ENCODE results near the gene FLII. TPM values are rescaled to one million over a fixed set of nuclear protein-coding genes. Genes with fewer than 3 reads are reported as not detected.
A peak's percentile ranks its signal among the peaks of the same experiment; 100 is the strongest.

The FLII gene
- total RNA-seq, 1 experiment from 2014 or later: 115 TPM

DNA sequence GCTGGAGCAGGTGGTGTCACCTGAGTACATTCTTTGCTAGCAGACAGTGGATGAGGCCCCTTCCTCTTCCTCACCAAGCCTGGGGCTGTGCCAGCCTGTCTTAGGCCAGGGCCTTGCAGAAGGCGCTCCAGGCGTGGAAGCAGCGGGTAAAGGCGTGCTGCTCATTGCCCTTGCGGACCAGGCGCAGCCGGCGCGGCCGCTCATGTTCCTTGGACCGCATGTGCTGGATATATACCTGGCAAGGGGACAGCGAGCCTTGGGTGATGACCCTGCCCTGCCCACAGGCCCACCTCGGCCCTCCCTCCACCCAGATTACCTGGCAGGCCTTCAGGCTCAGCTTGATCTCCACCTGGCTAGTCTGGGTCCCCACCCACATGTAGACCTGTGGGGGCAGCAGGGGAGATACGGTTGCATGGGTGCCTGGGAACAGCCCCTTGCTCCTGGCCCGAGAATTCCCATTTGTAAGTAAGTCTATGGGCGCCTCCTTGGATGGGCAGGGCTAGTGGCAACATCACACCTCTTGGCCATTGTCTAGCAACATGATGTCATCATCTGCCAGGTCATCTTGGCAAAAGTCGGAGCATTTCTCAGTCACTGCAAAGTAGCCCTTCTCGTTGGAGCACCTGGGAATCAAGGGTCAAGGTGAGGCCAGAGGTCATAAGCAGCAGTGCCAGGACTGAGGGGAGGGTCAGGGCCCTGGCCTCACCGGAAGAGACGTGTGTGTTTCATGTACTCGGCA lies 13.3 kb downstream of the FLII start:
- Histone ChIP-seq H3K36me3 (peaks cover 72% of the 10 kb centered on the region), H3K4me1 (replicated peaks) (no peaks in the 10 kb centered on the region), H3K27ac (no peak overlapping the region), H3K27me3 (replicated peaks) (no peaks in the 10 kb centered on the region), H3K9me3 (replicated peaks) (no peaks in the 10 kb centered on the region), H3K4me3 (no peak overlapping the region)
- no peak for DNase-seq (ENCODE audit: low read depth in 1 of 2, low spot score in 2 of 2)

DNA sequence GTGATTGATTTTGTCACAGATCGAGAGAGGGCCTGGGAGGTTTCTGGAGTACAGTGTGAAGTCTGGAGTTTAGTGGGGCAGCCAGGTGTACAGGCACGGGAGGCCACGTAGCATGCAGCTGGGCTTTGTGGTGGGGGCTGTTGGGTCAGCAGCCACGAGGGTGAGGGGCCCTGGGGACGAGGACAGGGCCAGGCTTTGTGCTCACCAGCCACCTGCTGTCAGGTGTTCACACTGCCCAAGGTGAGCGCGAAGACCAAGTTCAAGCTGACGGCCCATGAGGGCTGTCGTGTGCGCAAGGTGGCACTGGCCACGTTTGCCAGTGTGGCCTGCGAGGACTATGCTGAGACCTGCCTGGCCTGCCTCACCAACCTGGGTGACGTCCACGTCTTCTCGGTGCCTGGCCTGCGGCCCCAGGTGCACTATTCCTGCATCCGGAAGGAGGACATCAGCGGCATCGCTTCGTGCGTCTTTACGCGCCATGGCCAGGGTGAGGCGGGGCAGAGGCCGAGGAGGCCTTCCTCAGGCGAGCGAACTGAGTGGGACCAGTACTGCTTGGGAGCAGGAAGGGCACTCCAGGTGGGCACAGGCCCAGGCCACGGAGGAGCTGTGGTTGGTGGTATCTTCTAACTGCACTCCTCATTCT lies 17.2 kb downstream of the FLII start:
- H3K27me3 ChIP-seq (replicated peaks): no peaks in the 10 kb centered on the region
- H3K4me1 ChIP-seq (replicated peaks): peaks cover under 1% of the 10 kb centered on the region; the same call in 1 of the 2 replicates
- H3K36me3 ChIP-seq: peaks cover 55% of the 10 kb centered on the region
- H3K9me3 ChIP-seq (replicated peaks): no peaks in the 10 kb centered on the region
- no peak overlapping the region for H3K4me3 ChIP-seq
- DNase-seq (ENCODE audit: low read depth in 1 of 2, low spot score in 2 of 2): no peak
- no peak overlapping the region for H3K27ac ChIP-seq

DNA sequence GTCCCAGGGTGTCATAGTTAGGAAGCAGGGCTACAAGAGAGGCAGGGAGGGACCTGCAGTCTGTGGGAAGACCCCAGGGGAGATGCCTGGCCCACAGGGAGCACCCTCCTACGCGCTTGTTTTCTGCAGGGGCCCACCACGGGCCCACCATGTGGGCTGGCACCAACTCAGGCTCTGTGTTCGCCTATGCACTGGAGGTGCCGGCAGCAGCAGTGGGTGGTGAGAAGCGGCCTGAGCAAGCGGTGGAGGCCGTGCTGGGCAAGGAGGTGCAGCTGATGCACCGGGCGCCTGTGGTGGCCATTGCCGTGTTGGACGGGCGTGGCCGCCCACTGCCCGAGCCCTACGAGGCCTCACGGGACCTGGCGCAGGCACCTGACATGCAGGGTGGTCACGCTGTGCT lies 18.1 kb downstream of the FLII start:
- Histone ChIP-seq H3K27me3 (replicated peaks) (no peaks in the 10 kb centered on the region), H3K4me3 (no peak overlapping the region), H3K36me3 (peaks cover 55% of the 10 kb centered on the region), H3K27ac (no peak overlapping the region), H3K4me1 (replicated peaks) (peaks cover 9% of the 10 kb centered on the region), H3K9me3 (replicated peaks) (no peaks in the 10 kb centered on the region)
- no peak for DNase-seq (ENCODE audit: low read depth in 1 of 2, low spot score in 2 of 2)

DNA sequence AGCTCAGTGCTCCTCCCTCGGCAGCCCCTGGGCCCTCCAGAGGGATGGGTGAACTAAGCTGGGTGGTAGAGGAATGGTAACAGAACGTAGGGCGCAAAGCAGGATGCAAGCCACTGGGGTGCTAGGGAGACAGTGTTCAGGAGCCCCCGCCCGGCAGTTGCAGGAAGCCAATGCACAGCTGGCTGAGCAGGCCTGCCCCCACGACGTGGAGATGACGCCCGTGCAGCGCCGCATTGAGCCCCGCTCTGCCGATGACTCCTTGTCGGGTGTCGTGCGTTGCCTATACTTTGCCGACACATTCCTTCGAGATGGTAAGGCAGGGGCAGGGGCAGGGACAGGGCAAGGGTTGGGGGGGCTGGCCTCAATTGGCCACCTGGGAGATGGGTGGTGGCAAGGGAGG lies 20.2 kb downstream of the FLII start:
- DNase-seq (ENCODE audit: low read depth in 1 of 2, low spot score in 2 of 2): no peak

DNA sequence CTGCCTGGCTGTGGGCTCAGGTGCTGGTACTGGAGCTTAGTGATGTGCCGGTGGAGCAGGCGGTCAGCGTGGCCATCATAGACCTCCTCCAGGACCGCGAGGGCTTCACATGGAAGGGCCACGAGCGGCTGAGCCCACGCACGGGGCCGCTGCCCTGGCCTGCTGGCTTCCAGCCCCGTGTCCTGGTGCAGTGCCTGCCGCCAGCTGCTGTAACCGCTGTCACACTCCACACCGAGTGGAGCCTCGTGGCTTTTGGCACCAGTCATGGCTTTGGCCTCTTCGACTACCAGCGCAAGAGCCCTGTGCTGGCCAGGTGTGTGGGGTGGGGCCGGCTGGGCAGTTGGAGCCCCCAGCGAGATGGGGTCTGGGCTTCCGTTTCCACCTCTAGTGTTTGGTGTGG lies 21.1 kb downstream of the FLII start:
- no peak overlapping the region for H3K27ac ChIP-seq
- H3K9me3 ChIP-seq (replicated peaks): no peaks in the 10 kb centered on the region
- no peak overlapping the region for H3K4me3 ChIP-seq
- H3K27me3 ChIP-seq (replicated peaks): no peaks in the 10 kb centered on the region
- H3K4me1 ChIP-seq (replicated peaks): peaks cover 15% of the 10 kb centered on the region
- no peak for DNase-seq (ENCODE audit: low read depth in 1 of 2, low spot score in 2 of 2)
- peaks cover 53% of the 10 kb centered on the region for H3K36me3 ChIP-seq

More for the DNA sequence above, 20.2 kb downstream of the FLII start:
- Histone ChIP-seq H3K27ac (no peak overlapping the region), H3K9me3 (replicated peaks) (no peaks in the 10 kb centered on the region), H3K4me3 (no peak overlapping the region), H3K36me3 (peaks cover 59% of the 10 kb centered on the region), H3K4me1 (replicated peaks) (peaks cover 15% of the 10 kb centered on the region), H3K27me3 (replicated peaks) (no peaks in the 10 kb centered on the region)

DNA sequence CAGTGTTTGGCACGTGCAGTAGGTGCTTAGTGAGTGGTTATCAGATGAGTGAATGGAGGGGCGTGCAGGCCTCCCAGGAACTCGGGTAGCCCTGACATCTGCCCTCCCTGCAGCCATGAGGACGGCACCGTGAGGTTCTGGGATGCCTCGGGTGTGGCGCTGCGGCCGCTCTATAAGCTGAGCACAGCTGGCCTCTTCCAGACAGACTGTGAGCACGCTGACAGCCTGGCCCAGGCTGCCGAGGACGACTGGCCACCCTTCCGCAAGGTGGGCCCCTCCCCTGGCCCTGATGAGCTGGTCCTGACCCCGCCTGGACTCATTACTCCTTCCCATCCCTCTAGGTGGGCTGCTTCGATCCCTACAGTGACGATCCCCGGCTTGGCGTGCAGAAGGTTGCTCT lies 22.0 kb downstream of the FLII start:
- Histone ChIP-seq H3K27ac (no peak overlapping the region), H3K4me1 (replicated peaks) (peaks cover 15% of the 10 kb centered on the region), H3K27me3 (replicated peaks) (no peaks in the 10 kb centered on the region), H3K36me3 (peaks cover 49% of the 10 kb centered on the region), H3K9me3 (replicated peaks) (no peaks in the 10 kb centered on the region), H3K4me3 (no peak overlapping the region)
- DNase-seq (ENCODE audit: low read depth in 1 of 2, low spot score in 2 of 2): no peak

DNA sequence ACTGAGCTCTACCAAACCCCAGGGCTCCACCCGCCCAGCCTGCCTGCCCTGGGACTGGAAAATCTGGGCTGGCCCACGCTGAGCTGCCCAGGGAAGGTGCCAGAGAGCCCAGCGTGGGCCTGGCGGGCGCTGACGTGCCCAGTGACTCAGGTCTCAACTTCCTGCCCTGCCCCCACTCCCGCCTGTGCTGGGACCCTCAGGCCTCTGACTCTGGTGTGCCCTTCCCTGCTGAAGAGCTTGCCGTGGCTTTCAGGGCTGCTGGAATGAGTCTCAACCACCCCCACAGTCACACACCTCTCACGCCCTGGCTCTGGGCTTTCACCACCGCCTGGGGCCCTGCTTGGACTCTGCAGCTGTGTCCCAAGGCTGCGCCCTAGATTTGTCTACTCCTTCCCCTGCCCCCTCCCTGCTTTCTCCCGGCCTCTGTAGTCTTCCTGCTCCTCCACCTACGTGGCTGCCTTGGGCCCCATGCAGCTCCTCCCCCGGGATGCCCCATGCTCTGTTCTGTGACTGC lies 22.7 kb downstream of the FLII start:
- Histone ChIP-seq H3K4me3 (no peak overlapping the region), H3K36me3 (peaks cover 49% of the 10 kb centered on the region), H3K9me3 (replicated peaks) (no peaks in the 10 kb centered on the region), H3K27me3 (replicated peaks) (no peaks in the 10 kb centered on the region), H3K27ac (peak overlapping the region; percentile 76), H3K4me1 (replicated peaks) (peaks cover 15% of the 10 kb centered on the region)
- DNase-seq (ENCODE audit: low read depth in 1 of 2, low spot score in 2 of 2): peak; percentile 21 to 67

DNA sequence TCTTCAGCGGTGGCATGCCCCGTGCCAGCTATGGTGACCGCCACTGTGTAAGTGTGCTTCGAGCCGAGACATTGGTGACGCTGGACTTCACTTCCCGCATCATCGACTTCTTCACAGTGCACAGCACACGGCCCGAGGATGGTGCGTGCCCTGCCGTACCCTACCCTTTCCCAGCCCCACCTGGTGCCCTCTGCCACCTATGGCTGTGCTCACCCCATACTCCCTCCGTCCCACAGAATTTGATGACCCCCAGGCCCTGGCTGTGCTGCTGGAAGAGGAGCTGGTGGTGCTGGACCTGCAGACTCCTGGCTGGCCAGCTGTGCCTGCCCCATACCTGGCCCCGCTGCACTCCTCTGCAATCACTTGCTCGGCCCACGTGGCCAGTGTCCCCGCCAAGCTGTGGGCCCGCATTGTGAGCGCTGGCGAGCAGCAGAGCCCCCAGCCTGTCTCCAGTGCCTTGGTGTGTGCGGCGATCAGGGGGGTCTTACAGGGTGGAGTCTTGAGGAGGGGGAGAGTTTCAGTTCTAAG lies 23.6 kb downstream of the FLII start:
- H3K27me3 ChIP-seq (replicated peaks): no peaks in the 10 kb centered on the region
- peaks cover 15% of the 10 kb centered on the region for H3K4me1 ChIP-seq (replicated peaks)
- peaks cover 45% of the 10 kb centered on the region for H3K36me3 ChIP-seq
- no peak for DNase-seq (ENCODE audit: low read depth in 1 of 2, low spot score in 2 of 2)
- no peaks in the 10 kb centered on the region for H3K9me3 ChIP-seq (replicated peaks)
- no peak overlapping the region for H3K4me3 ChIP-seq
- H3K27ac ChIP-seq: peak overlapping the region; percentile 76; the same call in 1 of the 2 replicates

DNA sequence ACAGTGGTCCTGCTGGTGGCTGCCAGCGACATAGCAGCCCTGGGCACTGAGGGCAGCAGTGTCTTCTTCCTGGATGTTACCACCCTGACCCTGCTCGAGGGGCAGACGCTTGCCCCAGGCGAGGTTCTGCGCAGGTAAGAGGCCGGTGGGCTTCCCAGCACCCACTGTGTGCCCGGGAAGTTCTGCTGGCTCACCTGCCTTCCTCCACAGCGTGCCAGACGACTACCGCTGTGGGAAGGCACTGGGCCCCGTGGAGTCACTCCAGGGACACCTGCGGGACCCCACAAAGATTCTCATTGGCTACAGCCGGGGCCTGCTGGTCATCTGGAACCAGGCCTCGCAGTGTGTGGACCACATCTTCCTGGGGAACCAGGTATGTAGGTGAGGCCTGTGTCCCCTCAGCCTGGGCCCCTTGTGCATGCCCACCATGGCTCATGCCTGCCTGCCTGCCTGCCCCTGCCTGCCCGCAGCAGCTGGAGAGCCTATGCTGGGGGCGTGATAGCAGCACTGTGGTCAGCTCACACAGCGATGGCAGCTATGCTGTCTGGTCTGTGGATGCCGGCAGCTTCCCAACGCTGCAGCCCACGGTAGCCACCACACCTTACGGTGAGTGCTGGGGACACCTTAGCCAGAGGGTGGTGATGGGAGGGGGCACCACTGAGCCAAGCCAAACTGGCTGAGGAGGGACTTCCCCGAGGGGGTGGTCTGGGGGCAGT lies 24.6 kb downstream of the FLII start:
- Histone ChIP-seq H3K9me3 (replicated peaks) (no peaks in the 10 kb centered on the region), H3K4me3 (no peak overlapping the region), H3K36me3 (peaks cover 45% of the 10 kb centered on the region), H3K27me3 (replicated peaks) (no peaks in the 10 kb centered on the region), H3K4me1 (replicated peaks) (peaks cover 15% of the 10 kb centered on the region), H3K27ac (no peak overlapping the region)
- no peak for DNase-seq (ENCODE audit: low read depth in 1 of 2, low spot score in 2 of 2)

DNA sequence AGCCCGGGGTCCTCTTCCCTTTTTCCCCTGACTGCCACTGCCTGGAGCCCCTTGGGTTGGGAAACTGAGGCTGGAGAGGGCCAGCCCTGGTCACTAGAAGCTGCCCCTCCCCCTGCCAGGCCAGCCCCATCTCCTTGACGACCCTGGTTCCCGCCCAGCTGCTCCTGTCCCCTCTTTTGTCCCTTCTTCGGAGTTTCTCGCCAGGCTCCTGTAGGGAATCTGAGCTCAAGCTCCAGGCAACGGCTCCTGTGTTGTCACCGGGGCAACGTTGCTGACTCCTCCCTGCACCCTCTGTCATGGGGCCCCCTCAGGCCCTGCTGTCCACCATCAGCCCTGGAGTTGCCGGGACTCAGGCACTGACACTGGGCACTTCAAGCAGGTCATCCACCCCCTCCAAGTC lies 27.4 kb downstream of the FLII start:
- Histone ChIP-seq H3K36me3 (peaks cover 25% of the 10 kb centered on the region), H3K27ac (no peak overlapping the region), H3K9me3 (replicated peaks) (no peaks in the 10 kb centered on the region), H3K4me1 (replicated peaks) (peaks cover 18% of the 10 kb centered on the region), H3K27me3 (replicated peaks) (no peaks in the 10 kb centered on the region), H3K4me3 (no peak overlapping the region)
- no peak for DNase-seq (ENCODE audit: low read depth in 1 of 2, low spot score in 2 of 2)

DNA sequence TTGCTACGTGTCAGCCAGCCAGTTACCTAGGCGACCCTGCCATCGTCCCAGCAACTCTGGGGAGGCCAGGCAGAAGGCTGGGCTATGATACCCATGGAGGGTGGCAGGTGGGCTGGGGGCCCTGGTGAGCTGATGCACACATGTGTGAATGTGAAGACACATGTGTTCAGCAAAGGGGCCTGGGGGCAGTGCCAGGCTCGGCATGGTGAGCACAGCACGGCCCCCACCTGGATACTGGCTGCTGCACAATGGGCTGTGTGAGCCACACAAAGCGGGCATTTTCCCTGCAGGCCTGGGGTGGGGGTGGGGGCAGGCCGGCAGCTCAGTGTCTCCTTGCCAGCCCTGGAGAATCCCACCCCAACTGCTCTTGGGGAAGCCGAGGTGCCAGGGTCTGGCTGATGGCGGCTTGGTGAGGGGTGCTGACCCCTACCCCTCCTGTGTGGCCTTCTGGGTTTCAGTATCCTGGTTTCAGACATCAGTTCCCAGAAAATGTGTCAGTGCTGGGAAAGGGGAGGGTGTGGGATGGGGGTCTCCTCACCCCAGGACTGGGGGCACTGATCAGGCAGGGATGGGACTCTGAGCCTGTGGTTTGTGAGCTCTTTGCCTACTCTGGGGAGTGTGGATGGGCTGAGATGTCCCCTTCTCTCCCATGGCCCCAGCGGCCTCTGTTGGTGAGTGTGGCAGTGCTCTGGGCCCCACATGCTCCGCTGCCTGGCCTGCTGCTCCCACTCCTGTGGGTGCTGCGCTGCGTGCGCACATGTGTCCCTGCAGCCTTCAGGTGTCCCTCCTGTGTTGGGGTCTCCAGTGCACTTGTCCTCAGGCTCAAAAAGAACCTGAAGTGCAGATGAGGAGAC lies 28.0 kb downstream of the FLII start:
- Histone ChIP-seq H3K4me3 (no peak overlapping the region), H3K36me3 (peaks cover 19% of the 10 kb centered on the region), H3K9me3 (replicated peaks) (no peaks in the 10 kb centered on the region), H3K27me3 (replicated peaks) (no peaks in the 10 kb centered on the region), H3K4me1 (replicated peaks) (peaks cover 15% of the 10 kb centered on the region), H3K27ac (no peak overlapping the region)
- no peak for DNase-seq (ENCODE audit: low read depth in 1 of 2, low spot score in 2 of 2)

DNA sequence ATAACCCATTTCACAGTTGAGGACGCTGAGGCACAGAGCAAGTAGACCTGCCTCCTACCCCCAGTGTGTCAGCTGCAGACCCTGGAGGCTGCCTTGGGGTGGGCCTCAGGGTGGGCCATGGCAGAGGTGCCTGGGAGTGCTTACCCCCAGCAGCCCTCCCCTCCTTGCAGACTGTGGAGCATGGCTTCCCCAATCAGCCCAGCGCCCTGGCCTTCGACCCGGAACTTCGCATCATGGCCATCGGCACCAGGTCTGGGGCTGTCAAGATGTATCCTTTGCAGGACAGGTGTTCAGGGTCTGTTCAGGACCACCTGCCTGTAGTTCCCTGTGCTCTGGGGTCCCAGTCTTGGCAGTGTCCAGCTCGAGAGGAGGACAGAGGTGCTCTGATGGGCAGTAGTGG lies 28.8 kb downstream of the FLII start:
- H3K4me3 ChIP-seq: no peak overlapping the region
- H3K9me3 ChIP-seq (replicated peaks): no peaks in the 10 kb centered on the region
- no peak overlapping the region for H3K27ac ChIP-seq
- H3K36me3 ChIP-seq: peaks cover 12% of the 10 kb centered on the region
- peaks cover 13% of the 10 kb centered on the region for H3K4me1 ChIP-seq (replicated peaks)
- no peaks in the 10 kb centered on the region for H3K27me3 ChIP-seq (replicated peaks)
- DNase-seq (ENCODE audit: low read depth in 1 of 2, low spot score in 2 of 2): no peak

DNA sequence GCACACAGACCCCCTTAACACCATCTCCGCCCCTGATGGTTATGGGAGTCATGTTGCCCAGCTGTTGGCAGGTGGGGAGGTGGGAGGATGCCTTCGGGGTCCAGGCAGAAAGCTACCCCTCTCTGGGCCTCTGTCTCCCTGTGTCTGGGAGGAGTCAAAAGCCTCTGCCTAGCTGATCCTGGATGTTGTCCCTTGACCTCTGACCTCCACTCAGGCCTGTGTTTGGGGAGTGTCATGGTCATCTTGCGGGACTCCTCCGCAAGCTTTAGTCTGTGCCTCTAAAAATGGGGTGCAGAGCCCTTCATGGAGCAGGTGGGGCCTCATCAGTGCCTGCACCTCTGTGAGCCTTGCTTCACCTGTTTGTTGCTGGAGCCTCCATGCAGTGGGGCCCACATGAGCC lies 29.3 kb downstream of the FLII start:
- Histone ChIP-seq H3K36me3 (peaks cover 7% of the 10 kb centered on the region), H3K4me3 (no peak overlapping the region), H3K9me3 (replicated peaks) (no peaks in the 10 kb centered on the region), H3K4me1 (replicated peaks) (peaks cover 18% of the 10 kb centered on the region), H3K27ac (no peak overlapping the region), H3K27me3 (replicated peaks) (no peaks in the 10 kb centered on the region)
- no peak for DNase-seq (ENCODE audit: low read depth in 1 of 2, low spot score in 2 of 2)
